ENCODE measurements around the gene ECD.

DNA sequence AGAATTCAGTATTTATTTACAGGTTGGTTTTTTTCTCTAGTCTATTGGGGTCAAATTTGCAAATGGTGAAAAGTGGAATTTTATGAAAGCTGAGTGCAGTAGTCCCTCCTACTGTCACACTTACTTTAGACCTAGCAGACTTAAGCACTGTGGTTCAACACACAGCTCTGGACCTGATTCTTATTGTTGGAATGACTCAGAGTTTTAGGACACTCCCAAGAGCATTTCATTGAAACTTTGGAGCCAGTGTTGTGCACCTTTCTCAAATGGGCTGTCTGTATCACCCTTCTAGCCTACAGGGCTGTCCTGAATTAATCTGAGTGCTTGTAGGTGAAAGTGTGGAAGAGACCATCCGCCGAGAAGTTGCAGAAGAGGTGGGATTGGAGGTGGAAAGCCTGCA, 41.5 kb downstream of the ECD start:
- TF ChIP-seq CTCF (IDR thresholded peaks at IDR 0.05) (no peak), EZH2 (IDR thresholded peaks at IDR 0.05) (no peak)

Data from neural progenitor cell (in vitro differentiated cells).